Measurements from ENCODE around the gene LTBP3.

The LTBP3 gene

DNA sequence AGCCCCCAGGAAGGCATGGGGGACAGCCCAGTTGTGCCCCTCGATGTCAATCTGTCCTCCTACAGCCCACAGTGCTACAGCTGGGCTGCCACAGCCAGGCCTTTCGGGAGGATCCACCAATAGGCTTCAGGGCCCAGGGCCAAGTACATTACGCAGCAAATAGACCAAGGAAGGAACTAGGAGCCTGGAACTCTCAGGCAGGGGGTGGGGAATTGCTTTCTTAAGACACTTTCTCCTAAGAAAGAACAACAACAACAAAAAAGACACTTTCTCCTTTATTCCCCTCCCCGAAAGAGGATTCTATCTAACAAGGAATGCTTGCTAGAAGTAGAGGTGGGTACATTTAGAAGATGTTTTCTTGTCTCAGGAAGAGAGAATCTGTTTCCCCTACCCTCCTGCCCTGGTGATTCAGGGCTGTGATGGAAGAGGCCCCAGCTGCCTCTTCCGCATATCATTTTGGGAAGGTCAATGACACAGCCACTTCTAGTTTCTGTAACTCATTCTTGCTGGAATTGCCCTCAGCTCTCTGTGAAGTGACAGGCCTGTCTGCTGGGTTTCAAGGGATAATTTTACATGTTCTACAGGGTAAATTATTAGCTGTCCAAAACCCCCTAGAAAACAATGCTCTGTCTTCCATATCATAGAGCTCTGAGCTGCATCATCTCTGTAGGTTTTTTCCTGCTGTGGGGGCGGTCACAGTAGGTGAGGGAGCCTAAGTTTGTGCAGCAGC, 65.4 kb downstream of the LTBP3 start:
- no peak for DNase-seq (ENCODE audit: insufficient read length)
- FAIRE-seq = peak; percentile 78
- TF ChIP-seq POLR2AphosphoS5 (IDR thresholded peaks at IDR 0.05; ENCODE audit: low read depth, low read length) (peak; percentile 33; the same call in 1 of the 2 replicates), POLR2A (IDR thresholded peaks at IDR 0.05; ENCODE audit: low read depth, low read length) (peak; percentile 72), TAF1 (IDR thresholded peaks at IDR 0.05; ENCODE audit: borderline replicate concordance, low read depth, low read length) (no peak; the same call in 1 of the 2 replicates)

DNA sequence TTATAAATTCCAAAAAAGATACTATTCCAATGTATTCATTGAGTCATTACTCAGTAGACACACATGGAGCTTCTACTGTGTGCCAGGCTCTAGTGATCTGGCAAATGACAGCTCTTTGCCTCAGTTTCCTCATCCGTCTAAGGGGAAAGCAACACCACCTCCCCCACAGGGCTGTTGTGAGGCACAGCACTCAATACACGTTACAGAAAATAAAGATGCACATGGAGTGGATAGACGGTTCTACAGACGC, 65.8 kb downstream of the LTBP3 start:
- FAIRE-seq = no peak

DNA sequence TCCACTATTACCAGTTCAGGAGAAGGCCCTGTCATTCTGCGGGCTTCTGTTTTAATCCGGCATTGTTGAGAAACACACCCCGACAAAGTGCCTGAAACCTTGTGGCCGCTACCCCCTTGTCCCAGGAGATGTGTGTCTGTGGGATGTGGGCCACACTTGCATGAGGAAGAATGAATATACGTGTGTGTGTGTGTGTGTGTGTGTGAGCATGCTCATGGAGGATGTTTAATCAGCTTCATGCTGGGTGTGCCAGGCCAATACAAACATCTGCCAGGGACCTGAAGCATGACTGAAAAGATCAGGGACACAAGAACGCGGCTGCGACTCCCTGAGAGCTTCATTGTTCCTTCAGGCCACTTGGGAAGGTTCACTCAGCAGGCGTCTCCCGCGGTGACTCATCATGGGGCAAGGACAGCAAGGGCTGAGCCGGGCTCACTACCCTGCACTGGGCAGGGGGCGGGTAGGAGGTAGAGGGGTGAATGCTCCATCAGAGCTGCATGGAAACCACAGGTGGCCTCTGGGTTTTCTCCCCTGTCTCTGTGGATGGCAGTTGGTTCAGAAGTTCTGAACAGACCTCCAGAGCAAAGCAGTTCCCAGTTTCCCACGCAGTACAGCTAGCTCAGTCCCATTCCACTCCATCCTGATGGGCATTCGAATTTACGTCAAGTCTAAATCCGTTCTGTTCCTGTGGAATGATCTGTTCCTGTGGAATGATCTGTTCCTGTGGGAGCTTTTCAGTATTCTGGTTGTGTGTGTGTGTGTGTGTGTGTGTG, 66.4 kb downstream of the LTBP3 start:
- TF ChIP-seq TAF1 (IDR thresholded peaks at IDR 0.05; ENCODE audit: borderline replicate concordance, low read depth, low read length) (no peak), POLR2A (IDR thresholded peaks at IDR 0.05; ENCODE audit: low read depth, low read length) (peak; percentile 17)
- FAIRE-seq (peak; percentile 64), DNase-seq (ENCODE audit: insufficient read length) (no peak)

More for the DNA sequence above, 65.8 kb downstream of the LTBP3 start:
- TF ChIP-seq TAF1 (IDR thresholded peaks at IDR 0.05; ENCODE audit: borderline replicate concordance, low read depth, low read length) = no peak
- no peak for TF ChIP-seq POLR2AphosphoS5 (IDR thresholded peaks at IDR 0.05; ENCODE audit: low read depth, low read length)
- TF ChIP-seq POLR2A (IDR thresholded peaks at IDR 0.05; ENCODE audit: low read depth, low read length) = no peak
- DNase-seq (ENCODE audit: insufficient read length) = no peak

DNA sequence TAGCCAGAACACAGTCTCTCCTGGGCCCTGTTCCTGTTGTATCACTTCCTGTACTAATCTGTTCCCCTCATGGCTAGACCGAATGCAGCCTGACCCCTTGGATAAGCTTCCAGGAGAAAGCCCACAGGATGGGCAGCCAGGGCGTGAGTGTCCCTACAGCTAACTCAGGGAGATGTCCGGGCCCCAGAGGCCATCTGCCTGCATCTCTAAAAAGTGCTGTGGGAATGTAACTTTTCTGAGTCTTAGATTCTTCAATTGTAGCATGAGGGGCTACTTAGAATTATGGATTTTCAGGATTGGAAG, 67.0 kb downstream of the LTBP3 start:
- TF ChIP-seq POLR2A (IDR thresholded peaks at IDR 0.05; ENCODE audit: low read depth, low read length) = no peak
- TF ChIP-seq TAF1 (IDR thresholded peaks at IDR 0.05; ENCODE audit: borderline replicate concordance, low read depth, low read length) = no peak
- no peak for TF ChIP-seq POLR2AphosphoS5 (IDR thresholded peaks at IDR 0.05; ENCODE audit: low read depth, low read length)
- FAIRE-seq (no peak), DNase-seq (ENCODE audit: insufficient read length) (no peak)

DNA sequence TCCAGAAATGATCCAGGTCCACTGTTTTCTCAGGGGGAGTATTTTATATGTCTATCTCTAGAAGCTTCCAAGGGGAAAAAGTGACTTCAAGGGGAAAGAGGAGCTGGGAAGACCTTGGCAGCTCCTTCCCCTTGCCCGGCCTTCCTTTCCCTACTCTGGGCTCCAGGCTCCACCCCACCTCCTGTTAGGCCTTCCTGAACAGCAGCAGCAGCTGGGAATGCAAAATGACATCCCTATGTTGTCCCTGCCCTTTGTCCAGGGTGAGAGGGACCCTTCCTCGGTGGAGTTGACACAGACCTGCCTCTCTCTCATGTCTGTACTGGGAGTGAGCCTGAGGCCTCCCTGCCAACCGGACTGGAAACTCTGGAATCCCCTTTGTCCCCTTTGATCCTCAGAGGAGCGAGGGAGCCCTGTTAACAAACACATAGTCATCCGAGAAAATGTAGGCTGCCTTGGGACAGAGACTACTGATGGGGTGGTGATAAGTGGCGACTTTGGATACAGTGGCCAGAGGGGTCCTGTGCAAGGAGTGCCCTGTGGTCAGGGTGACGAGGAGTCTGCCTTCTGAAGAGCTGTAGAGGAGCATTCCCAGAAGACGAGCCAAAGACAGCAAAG, 68.3 kb downstream of the LTBP3 start:
- TF ChIP-seq TAF1 (IDR thresholded peaks at IDR 0.05; ENCODE audit: borderline replicate concordance, low read depth, low read length) (no peak), POLR2A (IDR thresholded peaks at IDR 0.05; ENCODE audit: low read depth, low read length) (no peak), POLR2AphosphoS5 (IDR thresholded peaks at IDR 0.05; ENCODE audit: low read depth, low read length) (no peak)
- FAIRE-seq = no peak
- no peak for DNase-seq (ENCODE audit: insufficient read length)

DNA sequence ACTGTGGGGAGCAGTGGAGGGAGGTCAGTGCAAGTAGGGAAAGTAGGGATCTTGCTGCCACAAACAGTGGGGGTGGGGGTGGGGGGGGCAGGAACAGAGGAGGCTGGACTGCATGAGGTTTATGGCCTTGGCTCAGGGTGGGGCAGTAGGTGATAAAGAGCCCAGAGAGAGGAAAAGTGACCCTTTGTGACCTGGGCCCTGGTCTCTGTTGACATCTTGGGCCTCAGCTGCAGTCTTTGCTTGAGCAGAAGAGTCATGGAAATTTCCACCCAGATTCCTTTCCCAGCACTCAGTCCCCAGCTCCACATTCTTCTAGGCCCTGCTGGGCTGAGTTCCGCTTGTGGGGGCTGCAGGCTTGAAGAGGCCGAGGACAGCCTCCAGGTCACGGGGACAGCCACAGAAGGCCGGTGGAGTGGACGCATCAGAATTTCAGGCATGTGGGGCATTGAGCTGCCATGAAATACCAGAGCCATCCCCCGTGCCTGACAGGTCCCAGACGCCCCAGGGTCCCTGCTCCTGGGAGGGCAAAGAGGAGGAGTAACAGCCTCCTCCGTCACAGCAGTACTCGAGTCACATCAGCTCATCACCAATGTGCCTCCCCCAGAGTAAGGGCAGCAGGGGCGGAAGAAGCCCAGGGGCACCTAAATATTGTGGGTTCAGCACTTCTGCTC, 69.0 kb downstream of the LTBP3 start:
- no peak for TF ChIP-seq TAF1 (IDR thresholded peaks at IDR 0.05; ENCODE audit: borderline replicate concordance, low read depth, low read length)
- no peak for TF ChIP-seq POLR2AphosphoS5 (IDR thresholded peaks at IDR 0.05; ENCODE audit: low read depth, low read length)
- no peak for TF ChIP-seq POLR2A (IDR thresholded peaks at IDR 0.05; ENCODE audit: low read depth, low read length)
- no peak for FAIRE-seq
- no peak for DNase-seq (ENCODE audit: insufficient read length)

Data from GM12892 (cell line).